Liver (tissue), 9 donors: Measurements from ENCODE around the gene EIF2AK2. TPM values are rescaled to one million over a fixed set of nuclear protein-coding genes. Genes with fewer than 3 reads are reported as not detected.

Source experiments
- DNase-seq: peaks from one replicate; pipeline ENCODE4 v3.0.0-alpha.2; 2017; ENCODE audit warnings: low spot score
- H3K27ac ChIP-seq, 2 donors: one replicate each; pipeline ENCODE4 v1.7.0; 2013; ENCODE audit warnings: inconsistent platforms in 2 of 2, low read length in 2 of 2, control low read depth in 1 of 2, low read depth in 1 of 2, mild to moderate bottlenecking in 1 of 2
- H3K27me3 ChIP-seq, 4 donors: one replicate each; pipeline versions ENCODE4 v1.6.1 to v1.7.0; 2013; ENCODE audit warnings: low read length in 3 of 4, inconsistent platforms in 1 of 4, mild to moderate bottlenecking in 1 of 4, moderate library complexity in 1 of 4; ENCODE audit not compliant: control insufficient read depth in 4 of 4, insufficient read depth in 4 of 4
- H3K36me3 ChIP-seq, 4 donors: one replicate each; pipeline versions ENCODE4 v1.6.1 to v1.7.0; 2013; ENCODE audit warnings: low read length in 3 of 4, mild to moderate bottlenecking in 3 of 4, low read depth in 1 of 4, moderate library complexity in 1 of 4; ENCODE audit not compliant: control insufficient read depth in 4 of 4, insufficient read depth in 3 of 4
- H3K4me1 ChIP-seq, 4 donors: one replicate each; pipeline versions ENCODE4 v1.6.1 to v1.7.0; 2013; ENCODE audit warnings: low read length in 3 of 4, mild to moderate bottlenecking in 3 of 4, moderate library complexity in 1 of 4; ENCODE audit not compliant: control insufficient read depth in 4 of 4, insufficient read depth in 4 of 4
- H3K4me3 ChIP-seq, 3 donors: one replicate each; pipeline versions ENCODE4 v1.6.1 to v1.7.0; 2013; ENCODE audit warnings: low read length in 3 of 3, control low read depth in 1 of 3, low read depth in 1 of 3, mild to moderate bottlenecking in 1 of 3
- H3K9ac ChIP-seq, 2 donors: one replicate each; pipeline ENCODE4 v1.7.0; 2013; ENCODE audit warnings: low read length in 2 of 2, mild to moderate bottlenecking in 2 of 2, moderate library complexity in 2 of 2, control low read depth in 1 of 2, low read depth in 1 of 2
- H3K9me3 ChIP-seq, 4 donors: one replicate each; pipeline versions ENCODE4 v1.6.1 to v1.7.0; 2013; ENCODE audit warnings: low read length in 3 of 4; ENCODE audit not compliant: control insufficient read depth in 4 of 4
- FOXA1 ChIP-seq: IDR thresholded peaks from 2 replicates; pipeline ENCODE4 v1.6.1; 2016; ENCODE audit warnings: antibody characterized with exemption
- FOXA2 ChIP-seq: IDR thresholded peaks from 2 replicates; pipeline ENCODE4 v1.6.1; 2016; ENCODE audit warnings: antibody characterized with exemption
- GABPA ChIP-seq, 2 donors: IDR thresholded peaks in 1 of 2; conservative IDR thresholded peaks in 1 of 2; 2 replicates each; pipeline ENCODE4 v1.6.1; 2016; ENCODE audit warnings: antibody characterized with exemption in 2 of 2, mild to moderate bottlenecking in 1 of 2, moderate library complexity in 1 of 2
- HNF4G ChIP-seq: IDR thresholded peaks from 2 replicates; pipeline ENCODE4 v1.6.1; 2016; ENCODE audit warnings: antibody characterized with exemption
- RAD21 ChIP-seq, 2 donors: IDR thresholded peaks; 2 replicates each; pipeline ENCODE4 v1.6.1; 2016; ENCODE audit warnings: antibody characterized with exemption in 2 of 2, mild to moderate bottlenecking in 2 of 2
- RXRA ChIP-seq, 2 donors: IDR thresholded peaks; 2 replicates each; pipeline ENCODE4 v1.6.1; 2017 to 2018; ENCODE audit warnings: antibody characterized with exemption in 2 of 2, mild to moderate bottlenecking in 1 of 2
- TAF1 ChIP-seq: conservative IDR thresholded peaks from 2 replicates; pipeline ENCODE4 v1.6.1; 2016; ENCODE audit warnings: antibody characterized with exemption, mild to moderate bottlenecking
- WGBS: extraction: QIAGEN DNeasy Blood & Tissue Kit; methylation state at CpG from one replicate; pipeline ENCODE4 v1.1.7; 2013; 5-methylcytosine and 5-hydroxymethylcytosine counted together
- polyA plus RNA-seq, 2 donors: library from polyadenylated mRNA; stranded (reverse) in 1 of 2; unstranded in 1 of 2; fragments of 200-250 nt in 1 of 2; fragments of >200 nt in 1 of 2; fragmentation: Nextera tagmentation in 1 of 2; extraction: Ambion mirVana in 1 of 2; gene quantifications; one replicate each; pipeline versions ENCODE4 v1.2.1 to v1.2.3, GENCODE V29; 2013 to 2015
- total RNA-seq, 2 donors: library from RNA; depleted of rRNA; stranded (reverse); fragments of >200 nt; gene quantifications; one replicate each; pipeline ENCODE4 v1.2.3, GENCODE V29; 2014
- TF ChIP-seq, protein P1 (sequence below): IDR thresholded peaks from 2 replicates; pipeline ENCODE4 v1.6.1; 2016; ENCODE audit warnings: antibody characterized with exemption
- TF ChIP-seq, protein P2 (sequence below): IDR thresholded peaks from 2 replicates; pipeline ENCODE4 v1.6.1; 2016; ENCODE audit warnings: antibody characterized with exemption, mild to moderate bottlenecking
- TF ChIP-seq, protein P3 (sequence below): fragments of 150-350 bp; IDR thresholded peaks from 2 replicates; pipeline ENCODE4 v1.5.1; 2017; ENCODE audit warnings: improper control_type of control experiment, low read depth, low read length; ENCODE audit not compliant: missing input control
- TF ChIP-seq, protein P4 (sequence below): IDR thresholded peaks from 2 replicates; pipeline ENCODE4 v1.6.1; 2016; ENCODE audit warnings: antibody characterized with exemption
- donor health status: healthy.
- donor health status: healthy.
- donor health status: healthy.
- donor health status: healthy.
- donor health status: healthy.

EIF2AK2 gene
- total and polyA plus RNA-seq, 4 donors = 4.4 to 20.0 (median 13.2) TPM

DNA sequence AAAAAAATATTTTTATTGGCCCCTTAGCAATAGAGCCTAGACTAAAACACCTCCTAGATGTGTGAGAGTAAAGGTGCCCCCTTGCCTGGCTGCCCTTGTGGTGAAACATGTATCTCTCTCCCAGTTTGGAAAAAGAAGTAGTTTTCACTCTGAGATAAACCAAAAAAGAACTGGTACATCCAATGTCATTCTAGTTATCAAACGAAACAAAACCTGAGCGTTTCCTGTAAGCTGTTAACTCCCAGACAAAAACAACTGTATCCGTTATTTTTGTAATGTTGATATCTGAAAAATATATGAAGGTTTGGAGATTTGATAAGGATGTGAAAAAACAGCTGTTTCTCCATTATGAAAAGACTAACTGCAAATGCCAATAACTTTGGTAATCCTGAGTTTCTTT is 96.9 kb downstream of the EIF2AK2 start:
- WGBS = 89% methylated on average over 3 of the region's 3 CpGs
- TF ChIP-seq, protein P1, sequence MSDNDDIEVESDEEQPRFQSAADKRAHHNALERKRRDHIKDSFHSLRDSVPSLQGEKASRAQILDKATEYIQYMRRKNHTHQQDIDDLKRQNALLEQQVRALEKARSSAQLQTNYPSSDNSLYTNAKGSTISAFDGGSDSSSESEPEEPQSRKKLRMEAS = no peak
- TF ChIP-seq, protein P2, sequence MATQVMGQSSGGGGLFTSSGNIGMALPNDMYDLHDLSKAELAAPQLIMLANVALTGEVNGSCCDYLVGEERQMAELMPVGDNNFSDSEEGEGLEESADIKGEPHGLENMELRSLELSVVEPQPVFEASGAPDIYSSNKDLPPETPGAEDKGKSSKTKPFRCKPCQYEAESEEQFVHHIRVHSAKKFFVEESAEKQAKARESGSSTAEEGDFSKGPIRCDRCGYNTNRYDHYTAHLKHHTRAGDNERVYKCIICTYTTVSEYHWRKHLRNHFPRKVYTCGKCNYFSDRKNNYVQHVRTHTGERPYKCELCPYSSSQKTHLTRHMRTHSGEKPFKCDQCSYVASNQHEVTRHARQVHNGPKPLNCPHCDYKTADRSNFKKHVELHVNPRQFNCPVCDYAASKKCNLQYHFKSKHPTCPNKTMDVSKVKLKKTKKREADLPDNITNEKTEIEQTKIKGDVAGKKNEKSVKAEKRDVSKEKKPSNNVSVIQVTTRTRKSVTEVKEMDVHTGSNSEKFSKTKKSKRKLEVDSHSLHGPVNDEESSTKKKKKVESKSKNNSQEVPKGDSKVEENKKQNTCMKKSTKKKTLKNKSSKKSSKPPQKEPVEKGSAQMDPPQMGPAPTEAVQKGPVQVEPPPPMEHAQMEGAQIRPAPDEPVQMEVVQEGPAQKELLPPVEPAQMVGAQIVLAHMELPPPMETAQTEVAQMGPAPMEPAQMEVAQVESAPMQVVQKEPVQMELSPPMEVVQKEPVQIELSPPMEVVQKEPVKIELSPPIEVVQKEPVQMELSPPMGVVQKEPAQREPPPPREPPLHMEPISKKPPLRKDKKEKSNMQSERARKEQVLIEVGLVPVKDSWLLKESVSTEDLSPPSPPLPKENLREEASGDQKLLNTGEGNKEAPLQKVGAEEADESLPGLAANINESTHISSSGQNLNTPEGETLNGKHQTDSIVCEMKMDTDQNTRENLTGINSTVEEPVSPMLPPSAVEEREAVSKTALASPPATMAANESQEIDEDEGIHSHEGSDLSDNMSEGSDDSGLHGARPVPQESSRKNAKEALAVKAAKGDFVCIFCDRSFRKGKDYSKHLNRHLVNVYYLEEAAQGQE = no peak
- no peak for TF ChIP-seq TAF1
- TF ChIP-seq RXRA (IDR thresholded peaks at IDR 0.05) = no peak
- no peak for TF ChIP-seq GABPA (IDR thresholded peaks at IDR 0.05 in 1 of 2, conservative IDR thresholded peaks at IDR 0.05 in 1 of 2)
- no peak for TF ChIP-seq FOXA1
- TF ChIP-seq FOXA2 = no peak
- TF ChIP-seq, protein P3, sequence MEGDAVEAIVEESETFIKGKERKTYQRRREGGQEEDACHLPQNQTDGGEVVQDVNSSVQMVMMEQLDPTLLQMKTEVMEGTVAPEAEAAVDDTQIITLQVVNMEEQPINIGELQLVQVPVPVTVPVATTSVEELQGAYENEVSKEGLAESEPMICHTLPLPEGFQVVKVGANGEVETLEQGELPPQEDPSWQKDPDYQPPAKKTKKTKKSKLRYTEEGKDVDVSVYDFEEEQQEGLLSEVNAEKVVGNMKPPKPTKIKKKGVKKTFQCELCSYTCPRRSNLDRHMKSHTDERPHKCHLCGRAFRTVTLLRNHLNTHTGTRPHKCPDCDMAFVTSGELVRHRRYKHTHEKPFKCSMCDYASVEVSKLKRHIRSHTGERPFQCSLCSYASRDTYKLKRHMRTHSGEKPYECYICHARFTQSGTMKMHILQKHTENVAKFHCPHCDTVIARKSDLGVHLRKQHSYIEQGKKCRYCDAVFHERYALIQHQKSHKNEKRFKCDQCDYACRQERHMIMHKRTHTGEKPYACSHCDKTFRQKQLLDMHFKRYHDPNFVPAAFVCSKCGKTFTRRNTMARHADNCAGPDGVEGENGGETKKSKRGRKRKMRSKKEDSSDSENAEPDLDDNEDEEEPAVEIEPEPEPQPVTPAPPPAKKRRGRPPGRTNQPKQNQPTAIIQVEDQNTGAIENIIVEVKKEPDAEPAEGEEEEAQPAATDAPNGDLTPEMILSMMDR = no peak
- TF ChIP-seq, protein P4, sequence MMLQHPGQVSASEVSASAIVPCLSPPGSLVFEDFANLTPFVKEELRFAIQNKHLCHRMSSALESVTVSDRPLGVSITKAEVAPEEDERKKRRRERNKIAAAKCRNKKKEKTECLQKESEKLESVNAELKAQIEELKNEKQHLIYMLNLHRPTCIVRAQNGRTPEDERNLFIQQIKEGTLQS = no peak
- TF ChIP-seq RAD21 (IDR thresholded peaks at IDR 0.05) = no peak
- no peak for TF ChIP-seq HNF4G
- Histone ChIP-seq H3K36me3 (peaks cover 3 to 62% (median 55%) of the 10 kb centered on the region in 4 donors), H3K9ac (no peak overlapping the region), H3K27me3 (no peaks in the 10 kb centered on the region), H3K27ac (no peak overlapping the region), H3K9me3 (no peaks in the 10 kb centered on the region), H3K4me3 (no peak overlapping the region), H3K4me1 (no peaks in the 10 kb centered on the region)
- no peak for DNase-seq

DNA sequence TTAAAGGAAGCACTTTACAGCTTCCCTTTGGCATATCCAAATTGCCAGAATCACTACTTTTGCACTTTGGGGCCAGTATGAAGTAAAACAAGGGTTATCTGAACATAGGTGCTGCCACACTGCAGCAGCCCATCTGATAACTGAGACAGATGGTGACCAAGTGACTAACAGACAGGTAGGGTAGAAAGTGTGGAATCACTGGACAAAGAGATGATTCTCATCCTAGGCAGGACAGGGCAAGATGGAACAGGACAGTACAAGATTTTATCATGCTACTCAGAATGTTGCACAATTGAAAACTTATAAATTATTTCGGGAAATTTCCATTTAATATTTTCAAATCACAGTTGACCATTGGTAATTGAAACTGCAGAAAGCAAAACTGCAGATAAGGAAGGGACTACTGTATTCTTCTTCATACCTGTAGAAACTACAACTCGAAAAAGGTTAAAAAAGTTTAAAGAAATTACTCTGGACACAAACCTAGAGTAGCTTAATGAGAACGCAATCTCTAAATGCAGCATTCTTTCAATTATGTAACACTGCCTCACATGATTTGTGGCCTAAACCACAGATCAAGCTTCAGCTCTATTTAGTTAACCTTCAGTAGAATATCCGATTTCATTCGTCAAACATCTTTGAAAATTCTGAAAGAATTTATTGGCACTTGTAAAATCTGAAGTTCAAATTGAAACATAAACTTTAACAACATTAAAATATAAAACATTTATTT is 104.0 kb downstream of the EIF2AK2 start:
- no peak overlapping the region for H3K9ac ChIP-seq
- 95% methylated on average over 5 of the region's 5 CpGs for WGBS
- no peaks in the 10 kb centered on the region for H3K9me3 ChIP-seq
- DNase-seq = no peak
- H3K36me3 ChIP-seq = peaks cover 3 to 43% (median 27%) of the 10 kb centered on the region in 4 donors
- no peak overlapping the region for H3K4me3 ChIP-seq
- TF ChIP-seq, protein P1 = no peak
- H3K27ac ChIP-seq = no peak overlapping the region
- H3K27me3 ChIP-seq = no peaks in the 10 kb centered on the region
- peaks cover 0 to 8% (median 0%) of the 10 kb centered on the region in 4 donors for H3K4me1 ChIP-seq

Other genes with a start within 250 kb of the EIF2AK2 start
- 10 to 100 TPM in 1 of 2 donors, 1 to 10 TPM in 1; 7.6 to 11.9 TPM for gene STRN, start 190.4 kb downstream of the EIF2AK2 start, total RNA-seq
- 1 to 10 TPM; 2.5 to 3.6 TPM for gene STRN, start 190.4 kb downstream of the EIF2AK2 start, polyA plus RNA-seq
- gene HEATR5B, start 72.6 kb downstream of the EIF2AK2 start, total RNA-seq = 10 to 100 TPM; 16.3 to 24.3 TPM
- gene HEATR5B, start 72.6 kb downstream of the EIF2AK2 start, polyA plus RNA-seq = 1 to 10 TPM; 4.1 to 6.9 TPM
- gene GPATCH11, start 72.5 kb downstream of the EIF2AK2 start, total RNA-seq = 1 to 10 TPM; 4.9 to 7.3 TPM
- gene GPATCH11, start 72.5 kb downstream of the EIF2AK2 start, polyA plus RNA-seq = 1 to 10 TPM; 1.4 to 1.9 TPM
- gene SULT6B1, start 31.7 kb upstream of the EIF2AK2 start, total RNA-seq = not detected
- gene SULT6B1, start 31.7 kb upstream of the EIF2AK2 start, polyA plus RNA-seq = not detected
- gene CEBPZOS, start 39.5 kb upstream of the EIF2AK2 start, total RNA-seq = 10 to 100 TPM; 10.2 to 16.8 TPM
- 10 to 100 TPM in 1 of 2 donors, 1 to 10 TPM in 1; 9.1 to 22.9 TPM for gene CEBPZOS, start 39.5 kb upstream of the EIF2AK2 start, polyA plus RNA-seq
- gene CEBPZ, start 74.6 kb upstream of the EIF2AK2 start, total RNA-seq = 10 to 100 TPM; 19.1 to 25.6 TPM
- 10 to 100 TPM; 15.7 to 20.7 TPM for gene CEBPZ, start 74.6 kb upstream of the EIF2AK2 start, polyA plus RNA-seq
- gene NDUFAF7, start 74.7 kb upstream of the EIF2AK2 start, total RNA-seq = 10 to 100 TPM in 1 of 2 donors, 1 to 10 TPM in 1; 9.9 to 13.6 TPM
- gene NDUFAF7, start 74.7 kb upstream of the EIF2AK2 start, polyA plus RNA-seq = 10 to 100 TPM in 1 of 2 donors, 1 to 10 TPM in 1; 8.7 to 12.7 TPM
- 10 to 100 TPM in 1 of 2 donors, 1 to 10 TPM in 1; 10.0 to 19.7 TPM for gene PRKD3, start 167.9 kb upstream of the EIF2AK2 start, total RNA-seq
- gene PRKD3, start 167.9 kb upstream of the EIF2AK2 start, polyA plus RNA-seq = 1 to 10 TPM; 4.4 to 6.2 TPM
- 1 to 10 TPM; 1.1 to 3.0 TPM for gene QPCT, start 187.7 kb upstream of the EIF2AK2 start, total RNA-seq
- gene QPCT, start 187.7 kb upstream of the EIF2AK2 start, polyA plus RNA-seq = 1 to 10 TPM in 1 of 2 donors, under 1 TPM in 1; 0.61 to 1.3 TPM